ENCODE measurements around the gene TTLL11.

Gene TTLL11, protein sequence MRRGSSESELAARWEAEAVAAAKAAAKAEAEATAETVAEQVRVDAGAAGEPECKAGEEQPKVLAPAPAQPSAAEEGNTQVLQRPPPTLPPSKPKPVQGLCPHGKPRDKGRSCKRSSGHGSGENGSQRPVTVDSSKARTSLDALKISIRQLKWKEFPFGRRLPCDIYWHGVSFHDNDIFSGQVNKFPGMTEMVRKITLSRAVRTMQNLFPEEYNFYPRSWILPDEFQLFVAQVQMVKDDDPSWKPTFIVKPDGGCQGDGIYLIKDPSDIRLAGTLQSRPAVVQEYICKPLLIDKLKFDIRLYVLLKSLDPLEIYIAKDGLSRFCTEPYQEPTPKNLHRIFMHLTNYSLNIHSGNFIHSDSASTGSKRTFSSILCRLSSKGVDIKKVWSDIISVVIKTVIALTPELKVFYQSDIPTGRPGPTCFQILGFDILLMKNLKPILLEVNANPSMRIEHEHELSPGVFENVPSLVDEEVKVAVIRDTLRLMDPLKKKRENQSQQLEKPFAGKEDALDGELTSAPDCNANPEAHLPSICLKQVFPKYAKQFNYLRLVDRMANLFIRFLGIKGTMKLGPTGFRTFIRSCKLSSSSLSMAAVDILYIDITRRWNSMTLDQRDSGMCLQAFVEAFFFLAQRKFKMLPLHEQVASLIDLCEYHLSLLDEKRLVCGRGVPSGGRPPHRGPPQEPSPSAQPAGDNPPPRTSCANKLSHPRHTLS

DNA sequence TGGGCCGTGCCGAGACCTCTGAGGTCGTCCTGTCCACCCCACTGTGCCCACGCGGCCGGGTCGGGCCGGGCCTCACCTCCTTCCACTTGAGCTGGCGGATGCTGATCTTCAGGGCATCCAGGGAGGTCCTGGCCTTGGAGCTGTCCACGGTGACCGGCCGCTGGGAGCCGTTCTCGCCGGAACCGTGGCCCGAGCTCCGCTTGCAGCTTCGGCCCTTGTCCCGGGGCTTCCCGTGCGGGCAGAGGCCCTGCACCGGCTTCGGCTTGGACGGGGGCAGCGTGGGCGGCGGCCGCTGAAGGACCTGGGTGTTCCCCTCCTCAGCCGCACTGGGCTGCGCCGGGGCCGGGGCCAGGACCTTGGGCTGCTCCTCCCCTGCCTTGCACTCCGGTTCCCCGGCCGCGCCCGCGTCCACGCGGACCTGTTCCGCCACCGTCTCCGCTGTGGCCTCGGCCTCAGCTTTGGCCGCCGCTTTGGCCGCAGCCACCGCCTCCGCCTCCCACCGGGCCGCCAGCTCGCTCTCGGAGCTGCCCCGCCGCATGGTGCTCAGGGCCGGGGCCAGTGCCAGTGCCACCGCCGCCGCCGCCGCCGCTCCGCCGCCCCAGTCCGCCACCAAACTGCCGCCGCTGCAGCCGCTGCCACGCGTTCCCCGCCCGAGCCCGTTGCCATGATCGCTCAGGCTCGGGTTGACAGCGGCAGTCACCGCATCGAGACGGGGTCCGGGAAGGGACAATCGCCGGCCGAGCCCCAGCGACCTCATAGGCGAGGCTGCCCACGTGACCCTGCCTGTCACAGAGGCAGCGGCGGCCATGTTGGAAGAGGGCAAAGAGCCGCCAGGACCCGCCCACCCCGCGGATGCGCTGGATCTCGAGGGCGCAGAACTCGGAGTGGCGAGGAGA is at the start of gene TTLL11:
Gene TTLL11, minus strand, starts transcription at position 698 of the 896 bp plus-strand sequence. Its CDS starts 160 bp downstream, at position 538.
- Histone ChIP-seq H3K9ac (no peak within 1 kb of the TSS), H3K27ac (no peak within 1 kb of the TSS), H3K4me1 (peaks cover 4% of the 10 kb centered on the region), H3K4me2 (ENCODE audit: low read length) (peak within 1 kb of the TSS; percentile 83), H3K4me3 (ENCODE audit: low read depth, low read length) (peak within 1 kb of the TSS; percentile 74), H3K79me2 (peaks cover 26% of the 10 kb centered on the region), H3K27me3 (ENCODE audit: control insufficient read depth, insufficient read depth, low read length) (no peaks in the 10 kb centered on the region), H2AFZ (peak within 1 kb of the TSS; percentile 79), H3K36me3 (ENCODE audit: control insufficient read depth, insufficient read depth, low read length) (no peaks in the 10 kb centered on the region), H3K9me3 (ENCODE audit: control insufficient read depth, low read length) (no peaks in the 10 kb centered on the region)
- TF ChIP-seq, protein P1, sequence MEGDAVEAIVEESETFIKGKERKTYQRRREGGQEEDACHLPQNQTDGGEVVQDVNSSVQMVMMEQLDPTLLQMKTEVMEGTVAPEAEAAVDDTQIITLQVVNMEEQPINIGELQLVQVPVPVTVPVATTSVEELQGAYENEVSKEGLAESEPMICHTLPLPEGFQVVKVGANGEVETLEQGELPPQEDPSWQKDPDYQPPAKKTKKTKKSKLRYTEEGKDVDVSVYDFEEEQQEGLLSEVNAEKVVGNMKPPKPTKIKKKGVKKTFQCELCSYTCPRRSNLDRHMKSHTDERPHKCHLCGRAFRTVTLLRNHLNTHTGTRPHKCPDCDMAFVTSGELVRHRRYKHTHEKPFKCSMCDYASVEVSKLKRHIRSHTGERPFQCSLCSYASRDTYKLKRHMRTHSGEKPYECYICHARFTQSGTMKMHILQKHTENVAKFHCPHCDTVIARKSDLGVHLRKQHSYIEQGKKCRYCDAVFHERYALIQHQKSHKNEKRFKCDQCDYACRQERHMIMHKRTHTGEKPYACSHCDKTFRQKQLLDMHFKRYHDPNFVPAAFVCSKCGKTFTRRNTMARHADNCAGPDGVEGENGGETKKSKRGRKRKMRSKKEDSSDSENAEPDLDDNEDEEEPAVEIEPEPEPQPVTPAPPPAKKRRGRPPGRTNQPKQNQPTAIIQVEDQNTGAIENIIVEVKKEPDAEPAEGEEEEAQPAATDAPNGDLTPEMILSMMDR (IDR thresholded peaks at IDR 0.05), result no peak

DNA sequence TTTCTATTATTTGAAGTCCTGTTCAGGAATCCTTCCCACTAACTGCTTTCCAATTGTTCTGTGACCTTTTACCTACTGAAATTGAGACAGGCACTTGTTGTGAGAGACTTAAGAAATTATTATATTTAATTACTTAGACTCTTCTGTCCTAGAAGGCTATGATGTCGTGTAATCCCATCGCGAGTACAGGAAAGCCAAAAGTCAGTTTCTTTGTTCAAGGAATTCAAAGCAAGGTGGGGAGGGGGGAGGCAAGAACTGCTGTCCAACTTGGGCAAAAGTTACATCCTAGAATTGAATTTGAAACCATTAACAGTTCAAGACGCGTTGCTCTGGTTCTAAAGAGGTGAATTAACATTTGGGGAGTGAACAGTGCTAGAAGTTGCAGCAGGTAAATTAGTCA is 48.6 kb upstream of the TTLL11 start:
- Histone ChIP-seq H2AFZ (no peak overlapping the region), H3K9me3 (ENCODE audit: control insufficient read depth, low read length) (no peaks in the 10 kb centered on the region), H3K9ac (no peak overlapping the region), H3K36me3 (ENCODE audit: control insufficient read depth, insufficient read depth, low read length) (no peaks in the 10 kb centered on the region), H3K79me2 (no peaks in the 10 kb centered on the region), H3K27ac (no peak overlapping the region), H3K4me3 (ENCODE audit: low read depth, low read length) (no peak overlapping the region), H3K27me3 (ENCODE audit: control insufficient read depth, insufficient read depth, low read length) (no peaks in the 10 kb centered on the region), H3K4me1 (no peaks in the 10 kb centered on the region), H3K4me2 (ENCODE audit: low read length) (no peak overlapping the region)
- TF ChIP-seq, protein P1 (IDR thresholded peaks at IDR 0.05), result no peak

DNA sequence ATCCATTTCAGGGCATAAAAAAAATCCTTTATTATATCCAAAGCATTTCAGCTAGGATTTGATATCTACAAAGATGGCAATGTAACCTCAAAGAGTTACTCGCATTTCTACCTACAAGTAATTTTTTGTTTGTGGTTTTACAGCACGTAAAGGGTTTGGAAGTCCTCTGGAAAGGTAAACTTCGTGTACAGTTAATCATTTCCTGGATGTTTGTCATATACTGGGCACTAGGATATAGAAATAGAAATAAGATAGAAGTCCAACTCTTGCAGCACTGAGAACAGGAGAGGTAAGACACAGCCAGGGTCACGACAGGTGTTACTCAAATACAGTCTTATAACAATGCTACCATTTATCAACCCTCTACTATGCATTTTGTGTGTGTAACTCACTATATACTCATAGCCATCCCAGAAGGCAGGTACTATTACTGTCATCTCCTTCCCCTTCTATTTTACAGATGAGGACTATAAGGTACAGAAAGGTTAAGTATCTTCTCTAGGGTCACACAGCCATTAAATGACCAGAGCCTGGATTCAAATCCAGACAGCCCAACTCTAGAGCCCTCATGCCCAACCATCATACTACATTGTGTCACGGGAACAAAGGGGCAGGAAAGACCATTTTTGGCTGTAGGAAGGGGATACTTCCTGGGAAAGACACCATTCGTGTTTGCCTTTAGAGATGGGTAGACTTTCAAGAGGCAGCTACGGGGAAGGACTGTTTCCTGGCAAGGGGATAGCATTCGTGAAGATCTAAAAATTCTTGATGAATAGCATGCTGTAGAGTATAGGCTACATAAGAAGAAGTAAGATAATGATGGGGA is 47.5 kb upstream of the TTLL11 start:
- H3K4me2 ChIP-seq (ENCODE audit: low read length), result no peak overlapping the region
- no peaks in the 10 kb centered on the region for H3K27me3 ChIP-seq (ENCODE audit: control insufficient read depth, insufficient read depth, low read length)
- no peaks in the 10 kb centered on the region for H3K36me3 ChIP-seq (ENCODE audit: control insufficient read depth, insufficient read depth, low read length)
- no peak overlapping the region for H3K4me3 ChIP-seq (ENCODE audit: low read depth, low read length)
- H2AFZ ChIP-seq, result no peak overlapping the region
- TF ChIP-seq, protein P1 (IDR thresholded peaks at IDR 0.05), result no peak
- H3K4me1 ChIP-seq, result no peaks in the 10 kb centered on the region
- no peak overlapping the region for H3K9ac ChIP-seq
- H3K9me3 ChIP-seq (ENCODE audit: control insufficient read depth, low read length), result no peaks in the 10 kb centered on the region
- peak overlapping the region; percentile 4 for H3K27ac ChIP-seq
- H3K79me2 ChIP-seq, result no peaks in the 10 kb centered on the region

DNA sequence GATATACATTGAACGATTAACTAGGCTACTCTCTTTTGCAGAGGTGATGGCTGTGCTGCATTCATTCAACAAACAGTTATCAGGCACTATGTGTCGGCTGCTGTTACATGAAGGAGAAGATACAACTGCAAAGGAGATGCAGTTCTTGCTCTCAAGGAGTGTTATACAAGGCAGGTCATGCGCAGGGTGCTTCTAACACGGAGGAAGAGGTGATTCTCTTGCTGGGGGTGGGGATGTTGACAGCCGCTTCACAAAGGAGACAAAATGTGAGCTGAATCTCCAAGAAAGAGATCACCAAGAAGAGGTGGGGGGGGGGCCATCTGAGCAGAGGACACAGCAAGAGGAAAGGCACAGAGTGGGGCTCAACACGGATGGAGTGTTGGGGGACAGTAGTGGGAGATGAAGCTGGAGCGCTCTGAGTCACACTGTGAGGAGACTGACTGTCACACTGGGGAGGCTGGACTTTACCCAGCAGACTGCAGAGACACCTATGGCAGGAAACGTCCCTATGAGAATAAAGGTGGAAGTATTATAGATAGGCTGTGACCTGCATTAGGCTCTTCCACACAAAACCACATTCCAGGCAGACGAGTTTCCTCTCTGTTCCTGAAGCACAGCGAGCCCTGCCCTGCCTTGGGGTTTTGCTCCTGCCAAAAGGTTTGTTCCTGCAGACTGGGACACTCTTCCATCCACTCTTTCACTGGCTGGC is 45.6 kb upstream of the TTLL11 start:
- no peaks in the 10 kb centered on the region for H3K36me3 ChIP-seq (ENCODE audit: control insufficient read depth, insufficient read depth, low read length)
- H3K9me3 ChIP-seq (ENCODE audit: control insufficient read depth, low read length), result no peaks in the 10 kb centered on the region
- no peaks in the 10 kb centered on the region for H3K27me3 ChIP-seq (ENCODE audit: control insufficient read depth, insufficient read depth, low read length)
- TF ChIP-seq, protein P1 (IDR thresholded peaks at IDR 0.05), result no peak
- H3K9ac ChIP-seq, result no peak overlapping the region
- no peak overlapping the region for H3K4me2 ChIP-seq (ENCODE audit: low read length)
- no peak overlapping the region for H3K27ac ChIP-seq
- H2AFZ ChIP-seq, result no peak overlapping the region
- no peaks in the 10 kb centered on the region for H3K79me2 ChIP-seq
- no peaks in the 10 kb centered on the region for H3K4me1 ChIP-seq
- no peak overlapping the region for H3K4me3 ChIP-seq (ENCODE audit: low read depth, low read length)
